Measurements from ENCODE around the gene MAP4K5. TPM values are rescaled to one million over a fixed set of nuclear protein-coding genes. Genes with fewer than 3 reads are reported as not detected.
"Not testable (repeated sequence)": the region's sequence is repeated elsewhere in the genome, so short reads cannot be mapped to it uniquely, and the experiment has no call there.

MAP4K5 gene
- total and polyA plus RNA-seq, 4 donors = 12.4 to 105 (median 30.2) TPM

- no peak overlapping the region for H3K4me3 ChIP-seq
- no peak for ATAC-seq (ENCODE audit: insufficient read depth, low FRiP score)
- no peak for TF ChIP-seq CTCF (IDR thresholded peaks at IDR 0.05; ENCODE audit: control extremely low read depth, extremely low read depth)
Measured at GRCh38 chr14:50541159-50541567, 8.8 kb upstream of the MAP4K5 start.

GRCh38 chr14:50539051-50539450 lies 6.7 kb upstream of the MAP4K5 start:
- ATAC-seq (ENCODE audit: insufficient read depth, low FRiP score) = no peak
- no peak overlapping the region for H3K4me3 ChIP-seq
- H3K27ac ChIP-seq (ENCODE audit: low read depth in 1 of 2, low read length in 1 of 2) = no peak overlapping the region
- H3K27me3 ChIP-seq (ENCODE audit: control insufficient read depth in 3 of 3, insufficient read depth in 3 of 3, low read length in 2 of 3) = peaks cover 0 to 2% (median 0%) of the 10 kb centered on the region in 3 donors
- DNase-seq = no peak
- no peaks in the 10 kb centered on the region for H3K36me3 ChIP-seq (ENCODE audit: control insufficient read depth in 4 of 4, insufficient read depth in 4 of 4, low read length in 4 of 4)
- H3K9me3 ChIP-seq (ENCODE audit: control insufficient read depth in 4 of 4, insufficient read depth in 3 of 4, low read length in 3 of 4) = no peaks in the 10 kb centered on the region
- H3K9ac ChIP-seq (ENCODE audit: insufficient read depth in 1 of 2, low read length in 2 of 2) = no peak overlapping the region
- no peak for TF ChIP-seq CTCF (IDR thresholded peaks at IDR 0.05; ENCODE audit: control extremely low read depth, extremely low read depth)
- no peaks in the 10 kb centered on the region for H3K4me1 ChIP-seq (ENCODE audit: control insufficient read depth in 5 of 5, insufficient read depth in 5 of 5, low read length in 5 of 5)

More at GRCh38 chr14:50541159-50541567, 8.8 kb upstream of the MAP4K5 start:
- H3K36me3 ChIP-seq (ENCODE audit: control insufficient read depth in 4 of 4, insufficient read depth in 4 of 4, low read length in 4 of 4) = no peaks in the 10 kb centered on the region
- no peak overlapping the region for H3K9ac ChIP-seq (ENCODE audit: insufficient read depth in 1 of 2, low read length in 2 of 2)
- H3K27me3 ChIP-seq (ENCODE audit: control insufficient read depth in 3 of 3, insufficient read depth in 3 of 3, low read length in 2 of 3) = no peaks in the 10 kb centered on the region
- H3K27ac ChIP-seq (ENCODE audit: low read depth in 1 of 2, low read length in 1 of 2) = no peak overlapping the region
- DNase-seq = no peak
- WGBS, 2 donors = 48 to 67% methylated on average over 1 of the region's 1 CpG
- no peaks in the 10 kb centered on the region for H3K9me3 ChIP-seq (ENCODE audit: control insufficient read depth in 4 of 4, insufficient read depth in 3 of 4, low read length in 3 of 4)
- H3K4me1 ChIP-seq (ENCODE audit: control insufficient read depth in 5 of 5, insufficient read depth in 5 of 5, low read length in 5 of 5) = no peaks in the 10 kb centered on the region

- H3K27ac ChIP-seq (ENCODE audit: low read depth in 1 of 2, low read length in 1 of 2); DNase-seq; H3K9me3 ChIP-seq (ENCODE audit: control insufficient read depth in 4 of 4, insufficient read depth in 3 of 4, low read length in 3 of 4); H3K4me3 ChIP-seq; H3K9ac ChIP-seq (ENCODE audit: insufficient read depth in 1 of 2, low read length in 2 of 2); H3K27me3 ChIP-seq (ENCODE audit: control insufficient read depth in 3 of 3, insufficient read depth in 3 of 3, low read length in 2 of 3); H3K36me3 ChIP-seq (ENCODE audit: control insufficient read depth in 4 of 4, insufficient read depth in 4 of 4, low read length in 4 of 4); H3K4me1 ChIP-seq (ENCODE audit: control insufficient read depth in 5 of 5, insufficient read depth in 5 of 5, low read length in 5 of 5); ATAC-seq (ENCODE audit: insufficient read depth, low FRiP score): not testable (repeated sequence)
- 67% methylated on average over 4 of the region's 4 CpGs for WGBS, 2 donors
Measured at GRCh38 chr14:50538034-50538433, 5.7 kb upstream of the MAP4K5 start.

- TF ChIP-seq CTCF (IDR thresholded peaks at IDR 0.05; ENCODE audit: control extremely low read depth, extremely low read depth) = no peak
- no peak for DNase-seq
- WGBS, 2 donors = 28 to 66% methylated on average over 1 of the region's 1 CpG
Measured at GRCh38 chr14:50534997-50535396, 2.6 kb upstream of the MAP4K5 start.

More at GRCh38 chr14:50534997-50535396, 2.6 kb upstream of the MAP4K5 start:
- no peak overlapping the region for H3K9ac ChIP-seq (ENCODE audit: insufficient read depth in 1 of 2, low read length in 2 of 2)
- no peak overlapping the region for H3K27ac ChIP-seq (ENCODE audit: low read depth in 1 of 2, low read length in 1 of 2)
- H3K4me1 ChIP-seq (ENCODE audit: control insufficient read depth in 5 of 5, insufficient read depth in 5 of 5, low read length in 5 of 5) = peaks cover 0 to 19% (median 8%) of the 10 kb centered on the region in 5 donors
- no peaks in the 10 kb centered on the region for H3K9me3 ChIP-seq (ENCODE audit: control insufficient read depth in 4 of 4, insufficient read depth in 3 of 4, low read length in 3 of 4)
- no peak for ATAC-seq (ENCODE audit: insufficient read depth, low FRiP score)
- no peak overlapping the region for H3K4me3 ChIP-seq
- H3K27me3 ChIP-seq (ENCODE audit: control insufficient read depth in 3 of 3, insufficient read depth in 3 of 3, low read length in 2 of 3) = peaks cover 0 to 3% (median 0%) of the 10 kb centered on the region in 3 donors
- peaks cover 0 to under 1% (median 0%) of the 10 kb centered on the region in 4 donors for H3K36me3 ChIP-seq (ENCODE audit: control insufficient read depth in 4 of 4, insufficient read depth in 4 of 4, low read length in 4 of 4)

All from lung (tissue), 12 donors.